SK-N-SH (cell line): ENCODE data around the gene CDK6.

Source experiments
- GATA2 ChIP-seq: sonication (generic); formaldehyde crosslinking; IDR thresholded peaks from 2 replicates; pipeline ENCODE4 v1.5.0; 2020; ENCODE audit warnings: mild to moderate bottlenecking, missing genetic modification reagents
- MXI1 ChIP-seq: IDR thresholded peaks from 2 replicates; pipeline ENCODE4 v1.6.1; 2012; ENCODE audit warnings: mild to moderate bottlenecking, low read depth, low read length, improper control_type of control experiment
- NRF1 ChIP-seq: IDR thresholded peaks from 2 replicates; pipeline ENCODE4 v1.6.1; 2012; ENCODE audit warnings: low read depth, mild to moderate bottlenecking, low read length
- TAF1 ChIP-seq: IDR thresholded peaks from 2 replicates; pipeline ENCODE4 v1.6.1; 2012; ENCODE audit warnings: low read depth, mild to moderate bottlenecking, low read length, moderate library complexity, borderline replicate concordance
- YY1 ChIP-seq: IDR thresholded peaks from 2 replicates; pipeline ENCODE4 v1.4.0; 2012; ENCODE audit warnings: low read depth, mild to moderate bottlenecking
- TF ChIP-seq, protein P1 (sequence below): fragments of 200-600 bp; sonication (generic); IDR thresholded peaks from 2 replicates; pipeline ENCODE4 v1.6.1; 2017; ENCODE audit warnings: antibody characterized with exemption, mild to moderate bottlenecking, moderate library complexity
- TF ChIP-seq, protein P2 (sequence below): fragments of 150-350 bp; IDR thresholded peaks from 2 replicates; pipeline ENCODE4 v1.6.1; 2017; ENCODE audit warnings: antibody characterized with exemption, low read length, low read depth, borderline replicate concordance

DNA sequence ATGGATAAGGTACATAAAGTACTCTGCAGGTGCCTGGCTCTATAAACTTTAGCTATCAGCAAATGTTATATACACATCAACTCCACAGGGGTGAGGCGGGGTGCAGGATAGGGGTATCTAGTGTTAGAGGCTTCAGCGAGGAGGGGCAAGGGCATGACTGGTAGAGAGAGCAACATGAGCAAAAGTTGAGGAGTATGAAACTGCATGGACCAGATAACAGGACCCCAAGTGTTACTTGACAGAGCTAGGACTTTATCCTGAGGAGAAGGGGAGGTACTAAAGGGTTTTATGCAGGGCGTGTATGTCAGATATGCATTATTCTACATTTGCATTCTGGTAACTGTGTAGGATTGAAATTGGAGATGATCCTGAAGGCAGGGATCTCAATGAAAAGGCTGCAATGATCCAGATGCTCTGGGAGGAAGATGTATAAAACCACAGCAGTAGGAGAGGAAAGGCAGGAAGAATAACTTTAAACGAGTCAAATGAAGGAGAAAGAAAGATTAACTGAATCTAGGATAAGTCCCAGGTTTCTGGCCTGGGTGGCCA, 136.3 kb downstream of the CDK6 start:
- TF ChIP-seq GATA2 (CRISPR knock-in tag) (no peak), MXI1 (no peak), YY1 (no peak), NRF1 (no peak), TAF1 (no peak)
- TF ChIP-seq, protein P1, sequence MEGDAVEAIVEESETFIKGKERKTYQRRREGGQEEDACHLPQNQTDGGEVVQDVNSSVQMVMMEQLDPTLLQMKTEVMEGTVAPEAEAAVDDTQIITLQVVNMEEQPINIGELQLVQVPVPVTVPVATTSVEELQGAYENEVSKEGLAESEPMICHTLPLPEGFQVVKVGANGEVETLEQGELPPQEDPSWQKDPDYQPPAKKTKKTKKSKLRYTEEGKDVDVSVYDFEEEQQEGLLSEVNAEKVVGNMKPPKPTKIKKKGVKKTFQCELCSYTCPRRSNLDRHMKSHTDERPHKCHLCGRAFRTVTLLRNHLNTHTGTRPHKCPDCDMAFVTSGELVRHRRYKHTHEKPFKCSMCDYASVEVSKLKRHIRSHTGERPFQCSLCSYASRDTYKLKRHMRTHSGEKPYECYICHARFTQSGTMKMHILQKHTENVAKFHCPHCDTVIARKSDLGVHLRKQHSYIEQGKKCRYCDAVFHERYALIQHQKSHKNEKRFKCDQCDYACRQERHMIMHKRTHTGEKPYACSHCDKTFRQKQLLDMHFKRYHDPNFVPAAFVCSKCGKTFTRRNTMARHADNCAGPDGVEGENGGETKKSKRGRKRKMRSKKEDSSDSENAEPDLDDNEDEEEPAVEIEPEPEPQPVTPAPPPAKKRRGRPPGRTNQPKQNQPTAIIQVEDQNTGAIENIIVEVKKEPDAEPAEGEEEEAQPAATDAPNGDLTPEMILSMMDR = no peak
- TF ChIP-seq, protein P2, sequence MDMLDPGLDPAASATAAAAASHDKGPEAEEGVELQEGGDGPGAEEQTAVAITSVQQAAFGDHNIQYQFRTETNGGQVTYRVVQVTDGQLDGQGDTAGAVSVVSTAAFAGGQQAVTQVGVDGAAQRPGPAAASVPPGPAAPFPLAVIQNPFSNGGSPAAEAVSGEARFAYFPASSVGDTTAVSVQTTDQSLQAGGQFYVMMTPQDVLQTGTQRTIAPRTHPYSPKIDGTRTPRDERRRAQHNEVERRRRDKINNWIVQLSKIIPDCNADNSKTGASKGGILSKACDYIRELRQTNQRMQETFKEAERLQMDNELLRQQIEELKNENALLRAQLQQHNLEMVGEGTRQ = no peak
